BLaER1 treated with 17β-estradiol and CSF1 and Interleukin-3, amounts not matched to agents 10 nM and 100 nM (cell line): Measurements from ENCODE around the gene ADGRB3.
A peak's percentile ranks its signal among the peaks of the same experiment; 100 is the strongest.

Experiments used
- H3K27ac ChIP-seq, 11 experiments: shearing (Covaris generic); formaldehyde crosslinking; 2 replicates each; pipeline ENCODE4 v1.8.1; 2022
- H3K27me3 ChIP-seq, 11 experiments: shearing (Covaris generic); formaldehyde crosslinking; 2 replicates each; pipeline ENCODE4 v1.8.1; 2022
- H3K36me3 ChIP-seq, 11 experiments: shearing (Covaris generic); formaldehyde crosslinking; 2 replicates each; pipeline ENCODE4 v1.8.1; 2022
- H3K4me1 ChIP-seq, 10 experiments: shearing (Covaris generic); formaldehyde crosslinking; 2 replicates each; pipeline ENCODE4 v1.8.1; 2022
- H3K4me2 ChIP-seq, 11 experiments: shearing (Covaris generic); formaldehyde crosslinking; 2 replicates each; pipeline ENCODE4 v1.8.1; 2022
- H3K4me3 ChIP-seq, 10 experiments: shearing (Covaris generic); formaldehyde crosslinking; 2 replicates each; pipeline ENCODE4 v1.8.1; 2022
- H3K9ac ChIP-seq, 11 experiments: shearing (Covaris generic); formaldehyde crosslinking; 2 replicates each; pipeline ENCODE4 v1.8.1; 2022
- H3K9me3 ChIP-seq, 11 experiments: shearing (Covaris generic); formaldehyde crosslinking; replicated peaks in 1 of 11; 2 replicates each; pipeline ENCODE4 v1.8.1; 2022
- H4K20me1 ChIP-seq, 11 experiments: shearing (Covaris generic); formaldehyde crosslinking; 2 replicates each; pipeline ENCODE4 v1.8.1; 2022
- Cebpa-rat ChIP-seq, 11 experiments: shearing (Covaris generic); IDR thresholded peaks; 2 replicates each; pipeline ENCODE4 v1.8.1; 2022

ADGRB3 gene

GRCh38 chr6:68633972-68634725, 933 bp upstream of the ADGRB3 start:
- H3K27ac ChIP-seq: peak overlapping the region in 4 of 11 experiments; percentile 12 to 31 (median 16); a peak in 4 of 22 replicates
- no peaks in the 10 kb centered on the region for H3K9me3 ChIP-seq
- peak overlapping the region; percentile 15 to 77 (median 69); a peak in 19 of 22 replicates for H3K9ac ChIP-seq
- no peaks in the 10 kb centered on the region for H3K36me3 ChIP-seq
- no peak for TF ChIP-seq Cebpa-rat (IDR thresholded peaks at IDR 0.05)
- peaks cover 47 to 57% (median 53%) of the 10 kb centered on the region in 11 experiments for H3K27me3 ChIP-seq
- peak overlapping the region; percentile 66 to 78 (median 72) for H3K4me3 ChIP-seq
- no peaks in the 10 kb centered on the region; a peak in 2 of 22 replicates for H4K20me1 ChIP-seq
- peaks cover 5 to 13% (median 10%) of the 10 kb centered on the region in 10 experiments; a peak in 17 of 20 replicates for H3K4me1 ChIP-seq
- H3K4me2 ChIP-seq: peak overlapping the region; percentile 77 to 98 (median 94)

- Histone ChIP-seq H3K4me2 (peak overlapping the region; percentile 77 to 98 (median 94)), H3K4me3 (peak overlapping the region; percentile 66 to 78 (median 72)), H3K27ac (peak overlapping the region in 2 of 11 experiments; percentile 5 to 17; a peak in 1 of 22 replicates), H3K27me3 (peaks cover 47 to 57% (median 53%) of the 10 kb centered on the region in 11 experiments), H4K20me1 (no peaks in the 10 kb centered on the region; a peak in 2 of 22 replicates), H3K9ac (peak overlapping the region; percentile 50 to 77 (median 69); a peak in 21 of 22 replicates), H3K36me3 (no peaks in the 10 kb centered on the region), H3K9me3 (no peaks in the 10 kb centered on the region), H3K4me1 (peaks cover 8 to 20% (median 15%) of the 10 kb centered on the region in 10 experiments)
- TF ChIP-seq Cebpa-rat (IDR thresholded peaks at IDR 0.05): no peak
These were observed 277 bp downstream of the ADGRB3 start for GRCh38 chr6:68635412-68635705.

DNA sequence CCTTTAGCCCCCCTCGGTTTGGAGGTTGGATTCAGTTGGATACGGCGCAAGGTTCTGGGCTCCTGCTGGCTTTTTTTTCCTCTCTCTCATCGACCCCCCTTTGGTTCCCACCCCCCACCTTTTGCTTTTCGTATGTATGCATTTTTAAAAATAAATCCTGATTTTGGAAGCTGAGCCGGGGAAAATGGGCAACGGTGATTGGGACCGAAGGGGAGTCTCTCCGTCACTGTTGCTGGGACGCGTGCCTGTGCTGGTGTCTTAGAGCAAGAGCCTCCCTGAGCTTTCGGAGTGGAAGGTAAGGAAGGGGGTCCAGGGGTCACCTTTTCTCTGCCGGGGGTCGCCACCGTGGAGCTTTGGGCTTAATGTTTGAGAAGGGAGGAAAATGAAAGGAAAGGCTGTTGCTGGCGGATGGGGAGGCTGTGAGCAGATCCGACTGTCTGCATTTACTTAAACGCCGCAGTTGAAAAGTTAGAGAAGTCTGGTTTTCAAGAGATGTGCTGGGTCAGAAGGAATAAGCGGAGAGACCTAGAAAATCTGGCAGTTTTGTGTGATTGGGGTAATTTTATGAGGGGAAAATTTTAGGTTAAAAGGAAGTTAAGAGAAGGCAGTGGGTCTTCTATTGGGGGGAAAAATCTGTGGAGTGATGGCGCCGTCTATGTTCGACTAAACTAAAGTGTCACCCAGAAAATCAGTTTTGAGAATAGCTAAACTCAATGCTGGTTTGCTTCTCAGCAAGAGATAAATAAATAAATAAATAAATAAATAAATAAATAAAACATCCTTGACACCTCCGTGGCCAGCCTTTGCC, 828 bp downstream of the ADGRB3 start:
- peak overlapping the region; percentile 50 to 77 (median 69); a peak in 21 of 22 replicates for H3K9ac ChIP-seq
- H3K4me2 ChIP-seq: peak overlapping the region; percentile 77 to 98 (median 94)
- H3K27ac ChIP-seq: peak overlapping the region in 1 of 11 experiments; percentile 5; a peak in 1 of 22 replicates
- peaks cover 8 to 25% (median 17%) of the 10 kb centered on the region in 10 experiments for H3K4me1 ChIP-seq
- H3K9me3 ChIP-seq: no peaks in the 10 kb centered on the region
- peaks cover 47 to 57% (median 53%) of the 10 kb centered on the region in 11 experiments for H3K27me3 ChIP-seq
- no peaks in the 10 kb centered on the region; a peak in 2 of 22 replicates for H4K20me1 ChIP-seq
- H3K36me3 ChIP-seq: no peaks in the 10 kb centered on the region
- peak overlapping the region; percentile 66 to 78 (median 72) for H3K4me3 ChIP-seq
- no peak for TF ChIP-seq Cebpa-rat (IDR thresholded peaks at IDR 0.05)

GRCh38 chr6:68636666-68637065, 1.6 kb downstream of the ADGRB3 start:
- Histone ChIP-seq H3K36me3 (no peaks in the 10 kb centered on the region), H3K4me1 (peaks cover 8 to 25% (median 17%) of the 10 kb centered on the region in 10 experiments), H3K4me2 (peak overlapping the region; percentile 77 to 98 (median 94); a peak in 17 of 22 replicates), H3K9ac (no peak overlapping the region), H3K9me3 (no peaks in the 10 kb centered on the region), H3K4me3 (peak overlapping the region in 4 of 10 experiments; percentile 69 to 74 (median 72); a peak in 2 of 20 replicates), H4K20me1 (no peaks in the 10 kb centered on the region; a peak in 2 of 22 replicates), H3K27me3 (peaks cover 47 to 57% (median 53%) of the 10 kb centered on the region in 11 experiments), H3K27ac (no peak overlapping the region)
- no peak for TF ChIP-seq Cebpa-rat (IDR thresholded peaks at IDR 0.05)

- H3K36me3 ChIP-seq: no peaks in the 10 kb centered on the region
- H4K20me1 ChIP-seq: no peaks in the 10 kb centered on the region; a peak in 2 of 22 replicates
- no peak overlapping the region for H3K4me3 ChIP-seq
- H3K9me3 ChIP-seq: no peaks in the 10 kb centered on the region
- peaks cover 47 to 57% (median 53%) of the 10 kb centered on the region in 11 experiments for H3K27me3 ChIP-seq
- H3K9ac ChIP-seq: no peak overlapping the region
- H3K27ac ChIP-seq: no peak overlapping the region
- TF ChIP-seq Cebpa-rat (IDR thresholded peaks at IDR 0.05): no peak
- no peak overlapping the region for H3K4me2 ChIP-seq
- H3K4me1 ChIP-seq: peaks cover 8 to 25% (median 17%) of the 10 kb centered on the region in 10 experiments
These were observed 2.0 kb downstream of the ADGRB3 start for GRCh38 chr6:68637071-68637470.

- Histone ChIP-seq H3K9ac (no peak overlapping the region), H3K4me3 (no peak overlapping the region), H3K4me2 (no peak overlapping the region), H3K27me3 (peaks cover 45 to 53% (median 51%) of the 10 kb centered on the region in 11 experiments), H3K4me1 (peaks cover 8 to 25% (median 17%) of the 10 kb centered on the region in 10 experiments), H4K20me1 (no peaks in the 10 kb centered on the region; a peak in 2 of 22 replicates), H3K27ac (no peak overlapping the region), H3K9me3 (no peaks in the 10 kb centered on the region), H3K36me3 (no peaks in the 10 kb centered on the region)
- TF ChIP-seq Cebpa-rat (IDR thresholded peaks at IDR 0.05): no peak
These were observed 2.7 kb downstream of the ADGRB3 start for GRCh38 chr6:68637782-68638181.

DNA sequence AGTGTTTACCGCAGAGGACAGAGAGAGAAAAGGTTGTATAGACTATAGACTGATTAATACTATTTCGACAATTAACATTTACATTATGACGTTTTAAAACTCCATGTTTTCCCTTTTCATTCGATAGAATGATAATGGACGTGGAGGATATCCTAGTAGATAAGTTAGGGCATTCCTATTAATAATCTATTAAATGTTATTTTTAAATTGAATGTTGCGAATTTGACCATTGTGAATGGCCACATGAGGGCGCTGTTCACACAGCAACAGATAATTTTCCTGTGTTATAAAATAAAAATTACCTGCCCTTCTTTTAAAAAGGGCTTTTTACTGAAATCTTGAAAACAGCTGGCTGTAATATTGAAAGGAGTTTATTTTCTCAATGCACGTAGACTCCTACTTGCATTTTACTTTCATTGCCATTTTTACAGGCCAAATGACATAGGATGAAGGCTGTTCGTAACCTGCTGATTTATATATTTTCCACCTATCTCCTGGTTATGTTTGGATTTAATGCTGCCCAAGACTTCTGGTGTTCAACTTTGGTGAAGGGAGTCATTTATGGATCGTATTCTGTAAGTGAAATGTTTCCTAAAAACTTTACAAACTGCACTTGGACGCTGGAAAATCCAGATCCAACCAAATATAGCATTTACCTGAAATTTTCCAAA, 3.3 kb downstream of the ADGRB3 start:
- Histone ChIP-seq H3K4me3 (no peak overlapping the region), H3K9me3 (no peaks in the 10 kb centered on the region), H3K27me3 (peaks cover 39 to 47% (median 45%) of the 10 kb centered on the region in 11 experiments), H4K20me1 (no peaks in the 10 kb centered on the region; a peak in 2 of 22 replicates), H3K36me3 (no peaks in the 10 kb centered on the region), H3K27ac (no peak overlapping the region), H3K4me2 (no peak overlapping the region), H3K4me1 (peaks cover 8 to 25% (median 17%) of the 10 kb centered on the region in 10 experiments), H3K9ac (no peak overlapping the region)
- no peak for TF ChIP-seq Cebpa-rat (IDR thresholded peaks at IDR 0.05)

GRCh38 chr6:68639211-68639610, 4.1 kb downstream of the ADGRB3 start:
- H3K4me2 ChIP-seq: no peak overlapping the region

More at GRCh38 chr6:68639211-68639610, 4.1 kb downstream of the ADGRB3 start:
- Histone ChIP-seq H3K4me1 (peaks cover under 1 to 18% (median 10%) of the 10 kb centered on the region in 10 experiments; a peak in 18 of 20 replicates), H3K27ac (no peak overlapping the region), H3K4me3 (no peak overlapping the region), H3K27me3 (peaks cover 31 to 39% (median 36%) of the 10 kb centered on the region in 11 experiments), H3K9me3 (no peaks in the 10 kb centered on the region), H3K36me3 (no peaks in the 10 kb centered on the region), H3K9ac (no peak overlapping the region), H4K20me1 (no peaks in the 10 kb centered on the region; a peak in 2 of 22 replicates)
- no peak for TF ChIP-seq Cebpa-rat (IDR thresholded peaks at IDR 0.05)
